Liver (tissue), 3 donors: Measurements from ENCODE around the gene BSDC1.

ENCODE experiments used
- CTCF ChIP-seq: fragments of 150-350 bp; IDR thresholded peaks from 2 replicates; pipeline ENCODE4 v1.5.1; 2017; ENCODE audit warnings: improper control_type of control experiment, low read depth, low read length; ENCODE audit not compliant: missing input control
- FOXA2 ChIP-seq: IDR thresholded peaks from 2 replicates; pipeline ENCODE4 v1.6.1; 2016; ENCODE audit warnings: antibody characterized with exemption
- HNF4A ChIP-seq, 2 donors: conservative IDR thresholded peaks; 2 replicates each; pipeline ENCODE4 v1.6.1; 2016; ENCODE audit warnings: antibody characterized with exemption in 2 of 2, mild to moderate bottlenecking in 2 of 2
- HNF4G ChIP-seq: IDR thresholded peaks from 2 replicates; pipeline ENCODE4 v1.6.1; 2016; ENCODE audit warnings: antibody characterized with exemption
- JUND ChIP-seq, 2 donors: IDR thresholded peaks; 2 replicates each; pipeline ENCODE4 v1.6.1; 2016; ENCODE audit warnings: antibody characterized with exemption in 2 of 2
- MAX ChIP-seq: IDR thresholded peaks from 2 replicates; pipeline ENCODE4 v1.6.1; 2016; ENCODE audit warnings: antibody characterized with exemption
- RAD21 ChIP-seq, 2 donors: IDR thresholded peaks; 2 replicates each; pipeline ENCODE4 v1.6.1; 2016; ENCODE audit warnings: antibody characterized with exemption in 2 of 2, mild to moderate bottlenecking in 2 of 2
- REST ChIP-seq: IDR thresholded peaks from 2 replicates; pipeline ENCODE4 v1.6.1; 2016; ENCODE audit warnings: antibody characterized with exemption, mild to moderate bottlenecking
- RXRA ChIP-seq, 2 donors: IDR thresholded peaks; 2 replicates each; pipeline ENCODE4 v1.6.1; 2017 to 2018; ENCODE audit warnings: antibody characterized with exemption in 2 of 2, mild to moderate bottlenecking in 1 of 2
- donor health status: healthy.
- donor health status: healthy.

GRCh38 chr1:32338637-32339145, 55.5 kb downstream of the BSDC1 start:
- TF ChIP-seq CTCF = no peak
- no peak for TF ChIP-seq REST
- TF ChIP-seq HNF4A (conservative IDR thresholded peaks at IDR 0.05) = no peak
- no peak for TF ChIP-seq FOXA2
- TF ChIP-seq RAD21 (IDR thresholded peaks at IDR 0.05) = no peak
- no peak for TF ChIP-seq HNF4G
- no peak for TF ChIP-seq MAX
- TF ChIP-seq JUND (IDR thresholded peaks at IDR 0.05) = no peak
- no peak for TF ChIP-seq RXRA (IDR thresholded peaks at IDR 0.05)
